H9 (cell line): ENCODE results near the gene RPRD2. TPM values are rescaled to one million over a fixed set of nuclear protein-coding genes. Genes with fewer than 3 reads are reported as not detected.

ENCODE experiments used
- DNase-seq: peaks from one replicate; pipeline ENCODE4 v3.0.0-alpha.2; 2017
- H2AFZ ChIP-seq: one replicate; pipeline ENCODE4 v1.6.1; 2013; ENCODE audit warnings: mild to moderate bottlenecking, low read length, control low read depth, moderate library complexity
- H2AK5ac ChIP-seq: 2 replicates; pipeline ENCODE4 v1.6.1; 2013; ENCODE audit warnings: low read length, control low read depth, mixed read lengths; ENCODE audit not compliant: insufficient read length
- H2BK120ac ChIP-seq: one replicate; pipeline ENCODE4 v1.6.1; 2013; ENCODE audit warnings: low read depth, mild to moderate bottlenecking, low read length, control low read depth, inconsistent platforms; ENCODE audit not compliant: poor library complexity, severe bottlenecking
- H2BK12ac ChIP-seq: 2 replicates; pipeline ENCODE4 v1.6.1; 2013; ENCODE audit warnings: low read length, control low read depth, mixed read lengths, low read depth; ENCODE audit not compliant: insufficient read length
- H2BK15ac ChIP-seq: 2 replicates; pipeline ENCODE4 v1.6.1; 2013; ENCODE audit warnings: low read depth, low read length, control low read depth
- H2BK20ac ChIP-seq: one replicate; pipeline ENCODE4 v1.6.1; 2013; ENCODE audit warnings: low read depth, mild to moderate bottlenecking, low read length, control low read depth, inconsistent platforms; ENCODE audit not compliant: poor library complexity, severe bottlenecking
- H2BK5ac ChIP-seq: 2 replicates; pipeline ENCODE4 v1.6.1; 2013; ENCODE audit warnings: low read length, control low read depth, mixed read lengths; ENCODE audit not compliant: insufficient read length
- H3K14ac ChIP-seq: 2 replicates; pipeline ENCODE4 v1.6.1; 2013; ENCODE audit warnings: low read length, control low read depth; ENCODE audit not compliant: insufficient read depth
- H3K18ac ChIP-seq: 2 replicates; pipeline ENCODE4 v1.6.1; 2013; ENCODE audit warnings: low read depth, mild to moderate bottlenecking, mixed read lengths, low read length, control low read depth; ENCODE audit not compliant: insufficient read length
- H3K23ac ChIP-seq: 2 replicates; pipeline ENCODE4 v1.6.1; 2013; ENCODE audit warnings: low read length, control low read depth, mixed read lengths, low read depth; ENCODE audit not compliant: insufficient read length
- H3K23me2 ChIP-seq: 2 replicates; pipeline ENCODE4 v1.6.1; 2013; ENCODE audit warnings: low read depth, mild to moderate bottlenecking, mixed read lengths, low read length, control low read depth; ENCODE audit not compliant: insufficient read length, poor library complexity, severe bottlenecking
- H3K27ac ChIP-seq: 2 replicates; pipeline ENCODE4 v1.5.1; 2013; ENCODE audit warnings: low read length, control low read depth, mixed read lengths, low read depth; ENCODE audit not compliant: insufficient read length
- H3K27me3 ChIP-seq: 2 replicates; pipeline ENCODE4 v1.6.1; 2013; ENCODE audit warnings: low read length, control low read depth, inconsistent platforms; ENCODE audit not compliant: insufficient read depth
- H3K4ac ChIP-seq: 2 replicates; pipeline ENCODE4 v1.6.1; 2013; ENCODE audit warnings: low read depth, mild to moderate bottlenecking, control low read depth, inconsistent platforms, low read length, moderate library complexity
- H3K4me1 ChIP-seq: 2 replicates; pipeline ENCODE4 v1.6.1; 2013; ENCODE audit warnings: low read length, control low read depth, inconsistent platforms; ENCODE audit not compliant: insufficient read depth
- H3K4me2 ChIP-seq: 2 replicates; pipeline ENCODE4 v1.6.1; 2013; ENCODE audit warnings: low read length, control low read depth, mixed read lengths; ENCODE audit not compliant: insufficient read length, insufficient read depth
- H3K56ac ChIP-seq: 2 replicates; pipeline ENCODE4 v1.6.1; 2013; ENCODE audit warnings: low read depth, mild to moderate bottlenecking, mixed read lengths, low read length, control low read depth; ENCODE audit not compliant: insufficient read length
- H3K79me1 ChIP-seq: 2 replicates; pipeline ENCODE4 v1.6.1; 2013; ENCODE audit warnings: low read depth, mild to moderate bottlenecking, moderate library complexity, low read length, control low read depth, inconsistent platforms; ENCODE audit not compliant: insufficient read depth, poor library complexity, severe bottlenecking
- H3K79me2 ChIP-seq: 2 replicates; pipeline ENCODE4 v1.6.1; 2013; ENCODE audit warnings: low read length, control low read depth, inconsistent platforms; ENCODE audit not compliant: insufficient read depth
- H3K9ac ChIP-seq: 2 replicates; pipeline ENCODE4 v1.6.1; 2013; ENCODE audit warnings: low read length, control low read depth, mixed read lengths; ENCODE audit not compliant: insufficient read length; ENCODE audit errors: extremely low read depth
- H3K9me3 ChIP-seq: one replicate; pipeline ENCODE4 v1.6.1; 2013; ENCODE audit warnings: low read depth, low read length, inconsistent platforms; ENCODE audit not compliant: control insufficient read depth
- H3T11ph ChIP-seq: one replicate; pipeline ENCODE4 v1.6.1; 2013; ENCODE audit warnings: mild to moderate bottlenecking, low read length, control low read depth, inconsistent platforms
- H4K20me1 ChIP-seq: one replicate; pipeline ENCODE4 v1.6.1; 2013; ENCODE audit not compliant: control insufficient read depth, insufficient read length, insufficient read depth
- H4K5ac ChIP-seq: 2 replicates; pipeline ENCODE4 v1.6.1; 2013; ENCODE audit warnings: low read depth, mild to moderate bottlenecking, mixed read lengths, low read length, control low read depth; ENCODE audit not compliant: insufficient read length
- H4K8ac ChIP-seq: replicated peaks from 2 replicates; pipeline ENCODE4 v1.6.1; 2013; ENCODE audit warnings: low read length, control low read depth, mixed read lengths, low read depth; ENCODE audit not compliant: insufficient read length
- H4K91ac ChIP-seq: 2 replicates; pipeline ENCODE4 v1.6.1; 2013; ENCODE audit warnings: low read depth, mild to moderate bottlenecking, moderate library complexity, mixed read lengths, low read length, control low read depth; ENCODE audit not compliant: insufficient read length
- H3K27ac Mint-ChIP-seq, 3 experiments: 2 replicates in 2 of 3; 3 replicates in 1 of 3; pipeline ENCODE4 v1.8.0; 2020 to 2021; ENCODE audit warnings: mixed read lengths in 3 of 3, mild to moderate bottlenecking in 1 of 3, moderate library complexity in 1 of 3
- H3K27me3 Mint-ChIP-seq: 2 replicates; pipeline ENCODE4 v1.8.0; 2021; ENCODE audit warnings: low read depth, mild to moderate bottlenecking, moderate library complexity, mixed read lengths
- H3K36me3 Mint-ChIP-seq, 3 experiments: 2 replicates in 2 of 3; 3 replicates in 1 of 3; pipeline ENCODE4 v1.8.0; 2020 to 2021; ENCODE audit warnings: low read depth in 3 of 3, mixed read lengths in 3 of 3; ENCODE audit not compliant: insufficient read depth in 1 of 3
- H3K4me1 Mint-ChIP-seq, 2 experiments: 2 replicates each; pipeline ENCODE4 v1.8.0; 2020; ENCODE audit warnings: mixed read lengths in 2 of 2
- H3K4me3 Mint-ChIP-seq, 2 experiments: 2 replicates in 1 of 2; 3 replicates in 1 of 2; pipeline ENCODE4 v1.8.0; 2020 to 2021; ENCODE audit warnings: mild to moderate bottlenecking in 2 of 2, mixed read lengths in 2 of 2, moderate library complexity in 1 of 2
- H3K9me3 Mint-ChIP-seq, 2 experiments: 2 replicates in 1 of 2; 3 replicates in 1 of 2; pipeline ENCODE4 v1.8.0; 2020; ENCODE audit warnings: mild to moderate bottlenecking in 2 of 2, mixed read lengths in 2 of 2, moderate library complexity in 1 of 2
- total RNA-seq: library from RNA; stranded (reverse); gene quantifications from 2 replicates; pipeline ENCODE4 v1.2.1, GENCODE V29; 2021
- TF ChIP-seq, protein P1 (sequence below): fragments of 200-600 bp; sonication (generic); conservative IDR thresholded peaks from 3 replicates; pipeline ENCODE4 v1.8.0; 2021; ENCODE audit warnings: antibody characterized with exemption, mild to moderate bottlenecking

Gene RPRD2
- total RNA-seq, 1 experiment from 2014 or later = 39.0 TPM

GRCh38 chr1:150466964-150467363 lies 103.0 kb downstream of the RPRD2 start:
- DNase-seq = no peak
- Histone ChIP-seq H3K23me2 (no peaks in the 10 kb centered on the region), H2BK12ac (no peak overlapping the region)

More at GRCh38 chr1:150466964-150467363, 103.0 kb downstream of the RPRD2 start:
- H4K91ac ChIP-seq = no peak overlapping the region
- H3K4me2 ChIP-seq = no peak overlapping the region
- no peak overlapping the region for H4K8ac ChIP-seq
- H3K9ac ChIP-seq = no peak overlapping the region
- no peak overlapping the region for H2BK120ac ChIP-seq
- H3K18ac ChIP-seq = no peak overlapping the region
- no peak overlapping the region for H3K14ac ChIP-seq
- no peak overlapping the region for H2BK5ac ChIP-seq
- H3K79me1 ChIP-seq = no peaks in the 10 kb centered on the region
- Mint-ChIP-seq H3K9me3 (no peaks in the 10 kb centered on the region), H3K4me3 (no peak overlapping the region; a peak in 1 of 5 replicates), H3K27ac (no peak overlapping the region), H3K4me1 (peaks cover 5% of the 10 kb centered on the region in 2 experiments; a peak in 3 of 4 replicates), H3K27me3 (no peaks in the 10 kb centered on the region), H3K36me3 (peaks cover 28 to 55% (median 53%) of the 10 kb centered on the region in 3 experiments)
- H2AK5ac ChIP-seq = no peak overlapping the region
- H2BK15ac ChIP-seq = no peak overlapping the region
- H4K20me1 ChIP-seq = no peaks in the 10 kb centered on the region
- no peaks in the 10 kb centered on the region for H3K9me3 ChIP-seq
- no peak overlapping the region for H2BK20ac ChIP-seq
- TF ChIP-seq, protein P1, sequence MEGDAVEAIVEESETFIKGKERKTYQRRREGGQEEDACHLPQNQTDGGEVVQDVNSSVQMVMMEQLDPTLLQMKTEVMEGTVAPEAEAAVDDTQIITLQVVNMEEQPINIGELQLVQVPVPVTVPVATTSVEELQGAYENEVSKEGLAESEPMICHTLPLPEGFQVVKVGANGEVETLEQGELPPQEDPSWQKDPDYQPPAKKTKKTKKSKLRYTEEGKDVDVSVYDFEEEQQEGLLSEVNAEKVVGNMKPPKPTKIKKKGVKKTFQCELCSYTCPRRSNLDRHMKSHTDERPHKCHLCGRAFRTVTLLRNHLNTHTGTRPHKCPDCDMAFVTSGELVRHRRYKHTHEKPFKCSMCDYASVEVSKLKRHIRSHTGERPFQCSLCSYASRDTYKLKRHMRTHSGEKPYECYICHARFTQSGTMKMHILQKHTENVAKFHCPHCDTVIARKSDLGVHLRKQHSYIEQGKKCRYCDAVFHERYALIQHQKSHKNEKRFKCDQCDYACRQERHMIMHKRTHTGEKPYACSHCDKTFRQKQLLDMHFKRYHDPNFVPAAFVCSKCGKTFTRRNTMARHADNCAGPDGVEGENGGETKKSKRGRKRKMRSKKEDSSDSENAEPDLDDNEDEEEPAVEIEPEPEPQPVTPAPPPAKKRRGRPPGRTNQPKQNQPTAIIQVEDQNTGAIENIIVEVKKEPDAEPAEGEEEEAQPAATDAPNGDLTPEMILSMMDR = no peak
- no peak overlapping the region for H3T11ph ChIP-seq
- H3K56ac ChIP-seq = no peak overlapping the region
- H3K4ac ChIP-seq = no peak overlapping the region
- H3K27me3 ChIP-seq = no peaks in the 10 kb centered on the region
- H3K23ac ChIP-seq = no peak overlapping the region
- no peaks in the 10 kb centered on the region for H3K4me1 ChIP-seq
- H3K79me2 ChIP-seq = no peaks in the 10 kb centered on the region
- H3K27ac ChIP-seq = no peak overlapping the region
- no peak overlapping the region for H2AFZ ChIP-seq
- H4K5ac ChIP-seq = no peak overlapping the region
